K562 (cell line): ENCODE measurements around the gene DKC1. TPM values are rescaled to one million over a fixed set of nuclear protein-coding genes. Genes with fewer than 3 reads are reported as not detected.

Experiments
- ATAC-seq: fragments of 200-7000 bp; cut with Tn5 transposase; 3 replicates; pipeline ENCODE4 v1.9.1; 2020; ENCODE audit warnings: moderate library complexity
- BruUV-seq: library from RNA; stranded (reverse); fragments of 400-500 nt; replicated peaks from 2 replicates; lab custom pipeline; 2021; lab: Mats Ljungman, UMichigan
- CTCF ChIA-PET: fragments of 300-600 bp; formaldehyde crosslinking; extraction: SDS; loops from one replicate; lab custom pipeline; 2021; ENCODE audit warnings: low intra/inter-chr PET ratio; lab: Yijun Ruan, JAX
- POLR2A ChIA-PET: fragments of 300-600, 350-650 bp; sonication (Branson Sonifier 250); formaldehyde crosslinking; extraction: SDS; loops from one replicate; lab custom pipeline; 2021; ENCODE audit warnings: antibody characterized with exemption, inconsistent platforms; lab: Yijun Ruan, JAX
- DNase-seq, 4 experiments: peaks; one replicate each; pipeline versions ENCODE4 v3.0.0 to v3.0.0-alpha.2; 2011 to 2018; ENCODE audit warnings: low spot score in 3 of 4, mixed read lengths in 3 of 4; ENCODE audit errors: extremely low read depth in 1 of 4
- FAIRE-seq: peaks from 2 replicates; lab custom pipeline; 2011; peaks lifted over from hg19 to GRCh38; lab: Jason Lieb, UNC
- H2AFZ ChIP-seq: 2 replicates; pipeline ENCODE4 v1.6.0; 2011; ENCODE audit warnings: low read depth, low read length, control low read depth, inconsistent platforms
- H3K27ac ChIP-seq: fragments of 200-600 bp; 3 replicates; pipeline ENCODE4 v1.8.0; 2011; ENCODE audit warnings: low read depth, mild to moderate bottlenecking, control low read depth, inconsistent platforms, low read length, moderate library complexity, mixed read lengths; ENCODE audit errors: extremely low read depth
- H3K27me3 ChIP-seq, 2 experiments: fragments of 300-600 bp in 1 of 2; 2 replicates in 1 of 2; 3 replicates in 1 of 2; pipeline versions ENCODE4 v1.6.0 to v1.8.0; 2011; ENCODE audit warnings: inconsistent platforms in 2 of 2, low read length in 2 of 2, mild to moderate bottlenecking in 1 of 2, mixed read lengths in 1 of 2, moderate library complexity in 1 of 2; ENCODE audit not compliant: control insufficient read depth in 2 of 2, insufficient read depth in 2 of 2
- H3K36me3 ChIP-seq: fragments of 300-600 bp; 3 replicates; pipeline ENCODE4 v1.8.0; 2011; ENCODE audit warnings: mild to moderate bottlenecking, low read length, inconsistent platforms; ENCODE audit not compliant: control insufficient read depth, insufficient read depth
- H3K4me1 ChIP-seq, 2 experiments: fragments of 200-600 bp in 1 of 2; replicated peaks in 1 of 2; 2 replicates in 1 of 2; 3 replicates in 1 of 2; pipeline versions ENCODE4 v1.5.1 to v1.8.0; 2011; ENCODE audit warnings: inconsistent platforms in 2 of 2, low read length in 2 of 2, mild to moderate bottlenecking in 1 of 2, mixed read lengths in 1 of 2, moderate library complexity in 1 of 2; ENCODE audit not compliant: control insufficient read depth in 2 of 2, insufficient read depth in 2 of 2
- H3K4me2 ChIP-seq: 2 replicates; pipeline ENCODE4 v1.6.1; 2011; ENCODE audit warnings: low read length, control low read depth, inconsistent platforms, mixed read lengths; ENCODE audit not compliant: insufficient read depth
- H3K4me3 ChIP-seq: fragments of 200-600 bp; sonication (generic), shearing (Covaris generic); 2 replicates; pipeline ENCODE4 v1.5.1; 2016; ENCODE audit warnings: control low read depth, inconsistent platforms
- H3K79me2 ChIP-seq: fragments of 200-600 bp; 3 replicates; pipeline ENCODE4 v1.8.0; 2011; ENCODE audit warnings: low read length, inconsistent platforms; ENCODE audit not compliant: control insufficient read depth, insufficient read depth
- H3K9ac ChIP-seq, 2 experiments: 2 replicates each; pipeline versions ENCODE4 v1.6.0 to v1.6.1; 2011; ENCODE audit warnings: low read depth in 2 of 2, low read length in 2 of 2, control low read depth in 1 of 2, inconsistent platforms in 1 of 2, mild to moderate bottlenecking in 1 of 2, mixed read lengths in 1 of 2; ENCODE audit not compliant: insufficient read depth in 1 of 2
- H3K9me1 ChIP-seq: one replicate; pipeline ENCODE4 v1.6.0; 2011; ENCODE audit warnings: inconsistent platforms, mild to moderate bottlenecking, low read length, moderate library complexity; ENCODE audit not compliant: control insufficient read depth, insufficient read depth
- H3K9me3 ChIP-seq: replicated peaks from 2 replicates; pipeline ENCODE4 v1.5.1; 2011; ENCODE audit warnings: low read depth, low read length, inconsistent platforms; ENCODE audit not compliant: control insufficient read depth, insufficient read depth
- H4K20me1 ChIP-seq: replicated peaks from 2 replicates; pipeline ENCODE4 v1.6.1; 2011; ENCODE audit warnings: low read length, inconsistent platforms, mixed read lengths; ENCODE audit not compliant: control insufficient read depth, insufficient read depth
- NELFE ChIP-seq: IDR thresholded peaks from 2 replicates; pipeline ENCODE4 v1.6.1; 2011; ENCODE audit warnings: mild to moderate bottlenecking; ENCODE audit not compliant: insufficient read depth, insufficient read length
- PURB ChIP-seq: sonication (generic); formaldehyde crosslinking; IDR thresholded peaks from 2 replicates; pipeline ENCODE4 v1.9.0; 2021; ENCODE audit warnings: low read depth, mild to moderate bottlenecking, missing genetic modification reagents
- SMARCB1 ChIP-seq: IDR thresholded peaks from 2 replicates; pipeline ENCODE4 v1.6.1; 2011; ENCODE audit warnings: improper control_type of control experiment, low read depth; ENCODE audit not compliant: insufficient read length
- TAF15 ChIP-seq: fragments of 200-400 bp; formaldehyde crosslinking; IDR thresholded peaks from 2 replicates; pipeline ENCODE4 v1.6.1; 2017; ENCODE audit warnings: mild to moderate bottlenecking, low read depth, low read length, moderate library complexity
- ZZZ3 ChIP-seq: fragments of 450-650 bp; IDR thresholded peaks from 2 replicates; pipeline ENCODE4 v1.6.1; 2016; ENCODE audit warnings: antibody characterized with exemption, mild to moderate bottlenecking, moderate library complexity
- WGBS: fragments of 100-300 bp; shearing (Covaris generic); methylation state at CpG from one replicate; pipeline ENCODE4 v1.1.6; 2016; ENCODE audit warnings: low coverage, mixed read lengths; ENCODE audit not compliant: insufficient coverage; ENCODE audit errors: missing lambda C conversion rate; 5-methylcytosine and 5-hydroxymethylcytosine counted together
- in situ Hi-C: fragments of 300-500 bp; cut with MboI; formaldehyde crosslinking; loops from 4 replicates; pipeline ENCODE4 v1.15.0; 2018; ENCODE audit warnings: inconsistent platforms, mixed read lengths
- intact Hi-C: fragments of 100-400 bp; cut with micrococcal nuclease; formaldehyde crosslinking; loops from 2 replicates; pipeline ENCODE4 v1.14.2; 2022
- polyA plus RNA-seq, 8 experiments: library from polyadenylated mRNA; depleted of rRNA in 4 of 8; stranded (reverse) in 5 of 8; unstranded in 3 of 8; fragments of >200 nt; fragmentation: Nextera tagmentation in 2 of 8; fragmentation: Illumina TruSeq in 1 of 8; extraction: Ambion mirVana in 2 of 8; extraction: Trizol in 1 of 8; gene quantifications; 2 replicates each; pipeline versions ENCODE4 v1.2.1 to v1.2.3, GENCODE V29; 2011 to 2014; ENCODE audit warnings: inconsistent platforms in 1 of 8, missing spikeins in 1 of 8
- total RNA-seq, 7 experiments: library from RNA; depleted of rRNA in 6 of 7; stranded (reverse); fragments of >200 nt in 6 of 7; fragmentation: Illumina TruSeq in 2 of 7; extraction: Trizol in 2 of 7; gene quantifications; 2 replicates each; pipeline versions ENCODE4 v1.2.1 to v1.2.3, GENCODE V29; 2011 to 2021; ENCODE audit warnings: low replicate concordance in 1 of 7
- TF ChIP-seq, protein P1 (sequence below), 2 experiments: fragments of 450-650 bp in 1 of 2; sonication (generic) in 1 of 2; formaldehyde crosslinking; conservative IDR thresholded peaks; 2 replicates each; pipeline versions ENCODE4 v1.4.0 to v1.8.1; 2020 to 2022; ENCODE audit warnings: mild to moderate bottlenecking in 1 of 2, missing genetic modification reagents in 1 of 2
- TF ChIP-seq, protein P2 (sequence below): fragments of 250-450 bp; sonication (Bioruptor Pico); IDR thresholded peaks from 2 replicates; pipeline ENCODE4 v1.4.0; 2020; ENCODE audit warnings: mild to moderate bottlenecking

DKC1 gene
- total and polyA plus RNA-seq, 9 of the 15 experiments (the other 6 are each of a cell fraction or from before 2014, with no cell fraction given) = 205 to 313 (median 219) TPM

DNA sequence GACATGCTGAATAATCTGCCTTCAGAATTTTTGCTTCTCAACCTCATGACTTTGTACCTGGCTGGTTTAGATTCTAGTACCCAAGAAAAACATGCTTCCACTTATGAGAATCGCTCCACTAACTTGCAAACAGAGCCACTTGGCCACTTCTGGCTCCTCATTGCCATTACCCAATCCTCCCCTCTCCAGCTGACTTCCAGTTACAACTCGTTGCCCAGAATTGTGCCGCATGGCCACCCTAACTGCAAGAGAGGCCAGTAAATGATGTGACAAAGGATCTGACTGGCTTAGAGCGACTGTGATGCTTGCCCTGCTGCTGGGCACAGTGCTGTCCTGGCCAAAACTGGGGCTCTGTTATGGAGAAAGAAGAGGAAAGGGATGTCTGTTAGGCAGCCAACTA is 4.0 kb upstream of the DKC1 start:
- peak overlapping the region in 1 of 2 experiments; percentile 43; a peak in 1 of 4 replicates for H3K9ac ChIP-seq
- no peak overlapping the region for H3K27ac ChIP-seq
- no peaks in the 10 kb centered on the region for H4K20me1 ChIP-seq
- peaks cover 4% of the 10 kb centered on the region; the same call in 2 of the 3 replicates for H3K36me3 ChIP-seq
- H3K4me3 ChIP-seq = no peak overlapping the region
- 61% methylated on average over 4 of the region's 4 CpGs for WGBS
- peaks cover 25% of the 10 kb centered on the region for H3K79me2 ChIP-seq
- TF ChIP-seq, protein P1, sequence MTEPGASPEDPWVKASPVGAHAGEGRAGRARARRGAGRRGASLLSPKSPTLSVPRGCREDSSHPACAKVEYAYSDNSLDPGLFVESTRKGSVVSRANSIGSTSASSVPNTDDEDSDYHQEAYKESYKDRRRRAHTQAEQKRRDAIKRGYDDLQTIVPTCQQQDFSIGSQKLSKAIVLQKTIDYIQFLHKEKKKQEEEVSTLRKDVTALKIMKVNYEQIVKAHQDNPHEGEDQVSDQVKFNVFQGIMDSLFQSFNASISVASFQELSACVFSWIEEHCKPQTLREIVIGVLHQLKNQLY (CRISPR knock-in tag; conservative IDR thresholded peaks at IDR 0.05) = no peak
- TF ChIP-seq PURB = no peak
- TF ChIP-seq TAF15 = no peak
- TF ChIP-seq NELFE = no peak
- no peak for TF ChIP-seq ZZZ3
- TF ChIP-seq, protein P2, sequence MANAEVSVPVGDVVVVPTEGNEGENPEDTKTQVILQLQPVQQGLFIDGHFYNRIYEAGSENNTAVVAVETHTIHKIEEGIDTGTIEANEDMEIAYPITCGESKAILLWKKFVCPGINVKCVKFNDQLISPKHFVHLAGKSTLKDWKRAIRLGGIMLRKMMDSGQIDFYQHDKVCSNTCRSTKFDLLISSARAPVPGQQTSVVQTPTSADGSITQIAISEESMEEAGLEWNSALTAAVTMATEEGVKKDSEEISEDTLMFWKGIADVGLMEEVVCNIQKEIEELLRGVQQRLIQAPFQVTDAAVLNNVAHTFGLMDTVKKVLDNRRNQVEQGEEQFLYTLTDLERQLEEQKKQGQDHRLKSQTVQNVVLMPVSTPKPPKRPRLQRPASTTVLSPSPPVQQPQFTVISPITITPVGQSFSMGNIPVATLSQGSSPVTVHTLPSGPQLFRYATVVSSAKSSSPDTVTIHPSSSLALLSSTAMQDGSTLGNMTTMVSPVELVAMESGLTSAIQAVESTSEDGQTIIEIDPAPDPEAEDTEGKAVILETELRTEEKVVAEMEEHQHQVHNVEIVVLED (CRISPR knock-in tag) = no peak
- TF ChIP-seq SMARCB1 = no peak
- H3K4me2 ChIP-seq = no peak overlapping the region
- peak; percentile 15 for FAIRE-seq
- peak overlapping the region; percentile 87 for H2AFZ ChIP-seq
- in situ Hi-C loops = no loop called here
- ChIA-PET CTCF (no interaction called here), POLR2A (interaction anchor here (0.6 kb wide), 1 partner anchor 20 kb away, joined by 3 read pairs; no protein-coding TSS in a partner anchor)
- no peaks in the 10 kb centered on the region for H3K27me3 ChIP-seq
- peaks cover 12 to 34% of the 10 kb centered on the region in 2 experiments; a peak in 4 of 5 replicates for H3K4me1 ChIP-seq
- ATAC-seq = no peak
- no TSS peak for BruUV-seq
- intact Hi-C loops = no loop called here
- no peaks in the 10 kb centered on the region for H3K9me3 ChIP-seq
- no peak for DNase-seq
- H3K9me1 ChIP-seq = no peaks in the 10 kb centered on the region
